NT2/D1 (cell line): ENCODE measurements around the gene MARK3.

ENCODE experiments used
- DNase-seq: peaks from one replicate; pipeline ENCODE4 v3.0.0-alpha.2; 2011; ENCODE audit warnings: low read depth, low spot score
- H3K27me3 ChIP-seq: 2 replicates; pipeline ENCODE4 v1.6.0; 2011; ENCODE audit warnings: mild to moderate bottlenecking; ENCODE audit not compliant: insufficient read length, insufficient read depth
- H3K36me3 ChIP-seq: 2 replicates; pipeline ENCODE4 v1.6.1; 2011; ENCODE audit warnings: mild to moderate bottlenecking, low read length, mixed read lengths; ENCODE audit not compliant: insufficient read depth, insufficient read length
- H3K4me1 ChIP-seq: 2 replicates; pipeline ENCODE4 v1.5.1; 2011; ENCODE audit not compliant: insufficient read depth, insufficient read length
- H3K4me3 ChIP-seq: 2 replicates; pipeline ENCODE4 v1.5.1; 2011; ENCODE audit warnings: low read depth; ENCODE audit not compliant: insufficient read length
- H3K9ac ChIP-seq: 2 replicates; pipeline ENCODE4 v1.6.0; 2011; ENCODE audit warnings: low read depth; ENCODE audit not compliant: insufficient read length
- H3K9me3 ChIP-seq: 2 replicates; pipeline ENCODE4 v1.5.1; 2011; ENCODE audit warnings: mild to moderate bottlenecking, low read length; ENCODE audit not compliant: insufficient read depth
- SUZ12 ChIP-seq: IDR thresholded peaks from 2 replicates; pipeline ENCODE4 v1.6.1; 2011; ENCODE audit not compliant: insufficient read length, insufficient read depth; ENCODE audit errors: extremely low read depth
- YY1 ChIP-seq: IDR thresholded peaks from 2 replicates; pipeline ENCODE4 v1.6.1; 2011; ENCODE audit not compliant: insufficient read length, insufficient read depth
- ZNF274 ChIP-seq: IDR thresholded peaks from 2 replicates; pipeline ENCODE4 v1.6.1; 2011; ENCODE audit warnings: mild to moderate bottlenecking, low read depth, low read length

Gene MARK3

GRCh38 chr14:103367995-103368394, 17.2 kb upstream of the MARK3 start:
- Histone ChIP-seq H3K9ac (no peak overlapping the region), H3K4me1 (peaks cover 2% of the 10 kb centered on the region), H3K9me3 (peaks cover 3% of the 10 kb centered on the region; the same call in 1 of the 2 replicates), H3K4me3 (no peak overlapping the region), H3K27me3 (no peaks in the 10 kb centered on the region), H3K36me3 (no peaks in the 10 kb centered on the region)
- no peak for DNase-seq
- TF ChIP-seq ZNF274 (no peak), SUZ12 (no peak), YY1 (no peak)

- H3K4me3 ChIP-seq, result no peak overlapping the region
- H3K9ac ChIP-seq, result no peak overlapping the region
- DNase-seq, result no peak
- no peaks in the 10 kb centered on the region for H3K9me3 ChIP-seq
- H3K27me3 ChIP-seq, result no peaks in the 10 kb centered on the region
- TF ChIP-seq ZNF274 (no peak), SUZ12 (no peak), YY1 (no peak)
- peaks cover 2% of the 10 kb centered on the region for H3K4me1 ChIP-seq
- no peaks in the 10 kb centered on the region for H3K36me3 ChIP-seq
Observed at GRCh38 chr14:103370087-103370486, 15.1 kb upstream of the MARK3 start.

- H3K9me3 ChIP-seq, result no peaks in the 10 kb centered on the region
- no peak for DNase-seq
- H3K4me1 ChIP-seq, result peaks cover 2% of the 10 kb centered on the region
- no peaks in the 10 kb centered on the region for H3K27me3 ChIP-seq
- no peak overlapping the region for H3K9ac ChIP-seq
- no peak overlapping the region for H3K4me3 ChIP-seq
- TF ChIP-seq ZNF274, result no peak
- TF ChIP-seq SUZ12, result no peak
- TF ChIP-seq YY1, result no peak
- no peaks in the 10 kb centered on the region for H3K36me3 ChIP-seq
Observed at GRCh38 chr14:103372017-103372416, 13.2 kb upstream of the MARK3 start.

GRCh38 chr14:103372552-103373304, 12.5 kb upstream of the MARK3 start:
- Histone ChIP-seq H3K9ac (no peak overlapping the region), H3K9me3 (no peaks in the 10 kb centered on the region), H3K4me1 (peaks cover 4% of the 10 kb centered on the region), H3K4me3 (no peak overlapping the region), H3K36me3 (no peaks in the 10 kb centered on the region), H3K27me3 (no peaks in the 10 kb centered on the region)
- no peak for TF ChIP-seq YY1
- DNase-seq, result no peak

- TF ChIP-seq SUZ12 (no peak), YY1 (no peak)
- no peak overlapping the region for H3K4me3 ChIP-seq
- no peaks in the 10 kb centered on the region for H3K36me3 ChIP-seq
- DNase-seq, result no peak
- no peak overlapping the region for H3K9ac ChIP-seq
- peaks cover 5% of the 10 kb centered on the region for H3K4me1 ChIP-seq
- no peaks in the 10 kb centered on the region for H3K9me3 ChIP-seq
- no peaks in the 10 kb centered on the region for H3K27me3 ChIP-seq
Observed at GRCh38 chr14:103374121-103374520, 11.1 kb upstream of the MARK3 start.

DNA sequence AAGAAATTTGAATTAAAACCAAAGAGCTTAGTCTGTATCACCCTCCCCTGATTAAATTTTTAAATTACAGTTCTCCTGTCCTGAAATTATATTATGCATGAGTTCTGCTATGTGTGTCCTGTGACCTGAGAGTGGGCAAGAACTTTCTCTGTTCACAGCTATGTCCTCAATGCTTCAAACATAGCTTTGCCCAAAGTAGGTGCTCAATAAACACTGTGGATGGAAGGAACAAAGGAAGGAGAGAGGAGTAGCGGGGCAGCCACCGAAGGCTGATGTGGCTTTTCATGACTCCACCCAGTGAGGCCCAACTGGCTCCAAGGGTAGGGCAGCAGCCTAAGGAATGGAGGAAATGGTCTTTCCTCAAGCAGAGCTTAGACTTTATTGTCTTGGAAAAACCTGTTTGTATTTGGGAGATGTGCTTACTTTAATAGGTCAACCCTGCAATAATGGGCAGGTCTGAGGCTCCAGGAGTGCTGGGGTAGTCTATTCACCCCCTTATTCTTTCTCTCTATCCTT, 7.6 kb upstream of the MARK3 start:
- peaks cover 5% of the 10 kb centered on the region for H3K4me1 ChIP-seq
- H3K27me3 ChIP-seq, result no peaks in the 10 kb centered on the region
- H3K36me3 ChIP-seq, result no peaks in the 10 kb centered on the region
- TF ChIP-seq SUZ12 (no peak), ZNF274 (no peak), YY1 (no peak)
- H3K4me3 ChIP-seq, result no peak overlapping the region
- no peak for DNase-seq
- H3K9me3 ChIP-seq, result no peaks in the 10 kb centered on the region
- no peak overlapping the region for H3K9ac ChIP-seq

GRCh38 chr14:103378038-103378854, 7.0 kb upstream of the MARK3 start:
- Histone ChIP-seq H3K4me1 (peaks cover 2% of the 10 kb centered on the region), H3K9ac (no peak overlapping the region), H3K9me3 (no peaks in the 10 kb centered on the region), H3K27me3 (no peaks in the 10 kb centered on the region), H3K36me3 (no peaks in the 10 kb centered on the region), H3K4me3 (no peak overlapping the region)
- no peak for TF ChIP-seq ZNF274
- no peak for TF ChIP-seq YY1
- TF ChIP-seq SUZ12, result no peak
- DNase-seq, result no peak
